Neural cell (in vitro differentiated cells): ENCODE results near the gene DNM1. TPM values are rescaled to one million over a fixed set of nuclear protein-coding genes. Genes with fewer than 3 reads are reported as not detected.

Experiments
- H2AFZ ChIP-seq: fragments of 200-600, 300-800 bp; sonication (generic), shearing (Covaris generic); 2 replicates; pipeline ENCODE4 v1.6.0; 2014; ENCODE audit warnings: low read depth, mild to moderate bottlenecking, antibody characterized with exemption, low read length, moderate library complexity
- H3F3A ChIP-seq: fragments of 200-600 bp; shearing (Covaris generic); 2 replicates; pipeline ENCODE4 v1.6.1; 2016; ENCODE audit warnings: mild to moderate bottlenecking, moderate library complexity, mixed read lengths, antibody characterized with exemption, low read length; ENCODE audit not compliant: insufficient read depth, poor library complexity, severe bottlenecking
- H3K27ac ChIP-seq: fragments of 200-600, 300-800 bp; sonication (generic), shearing (Covaris generic); 2 replicates; pipeline ENCODE4 v1.5.1; 2014; ENCODE audit warnings: mild to moderate bottlenecking, low read length, moderate library complexity
- H3K27me3 ChIP-seq: fragments of 300-800, 200-600 bp; sonication (generic), shearing (Covaris generic); 2 replicates; pipeline ENCODE4 v1.6.0; 2014; ENCODE audit warnings: mild to moderate bottlenecking, low read depth, low read length, moderate library complexity; ENCODE audit not compliant: insufficient read depth
- H3K36me3 ChIP-seq: fragments of 300-800, 200-600 bp; sonication (generic), shearing (Covaris generic); 2 replicates; pipeline ENCODE4 v1.5.1; 2014; ENCODE audit warnings: mild to moderate bottlenecking, antibody characterized with exemption, low read length, moderate library complexity; ENCODE audit not compliant: insufficient read depth
- H3K4me2 ChIP-seq: fragments of 300-800, 200-600 bp; sonication (generic), shearing (Covaris generic); 2 replicates; pipeline ENCODE4 v1.6.0; 2014; ENCODE audit warnings: mild to moderate bottlenecking, low read length
- H3K4me3 ChIP-seq: fragments of 300-800, 200-600 bp; sonication (generic), shearing (Covaris generic); 2 replicates; pipeline ENCODE4 v1.5.1; 2014; ENCODE audit warnings: mild to moderate bottlenecking, low read length, moderate library complexity
- H3K79me2 ChIP-seq: fragments of 200-600 bp; shearing (Covaris generic); replicated peaks from 2 replicates; pipeline ENCODE4 v1.6.0; 2014; ENCODE audit warnings: mild to moderate bottlenecking, low read length, moderate library complexity; ENCODE audit not compliant: insufficient read depth
- H3K9ac ChIP-seq: fragments of 300-800, 200-600 bp; sonication (generic), shearing (Covaris generic); 2 replicates; pipeline ENCODE4 v1.6.1; 2016; ENCODE audit warnings: mild to moderate bottlenecking, low read length, mixed read lengths
- H3K9me2 ChIP-seq: fragments of 200-600 bp; shearing (Covaris generic); 2 replicates; pipeline ENCODE4 v1.6.1; 2016; ENCODE audit warnings: mild to moderate bottlenecking, low read length, mixed read lengths; ENCODE audit not compliant: insufficient read depth
- H3K9me3 ChIP-seq: fragments of 200-600, 300-800 bp; sonication (generic), shearing (Covaris generic); 2 replicates; pipeline ENCODE4 v1.6.1; 2016; ENCODE audit warnings: mild to moderate bottlenecking, mixed run types, low read length, moderate library complexity, mixed read lengths
- H4K20me1 ChIP-seq: fragments of 200-600 bp; shearing (Covaris generic); 2 replicates; pipeline ENCODE4 v1.6.1; 2016; ENCODE audit warnings: mild to moderate bottlenecking, mixed run types; ENCODE audit not compliant: insufficient read depth
- CTCF ChIP-seq: fragments of 450-650 bp; IDR thresholded peaks from 2 replicates; pipeline ENCODE4 v1.5.1; 2014; ENCODE audit warnings: antibody characterized with exemption, mild to moderate bottlenecking, moderate library complexity; ENCODE audit not compliant: poor library complexity, severe bottlenecking
- EP300 ChIP-seq: fragments of 450-650 bp; conservative IDR thresholded peaks from 2 replicates; pipeline ENCODE4 v1.6.1; 2014; ENCODE audit warnings: antibody characterized with exemption, mild to moderate bottlenecking, moderate library complexity; ENCODE audit not compliant: poor library complexity, severe bottlenecking
- EZH2 ChIP-seq: fragments of 200-600, 300-800 bp; shearing (Covaris generic), sonication (generic); IDR thresholded peaks from 2 replicates; pipeline ENCODE4 v1.6.1; 2014; ENCODE audit warnings: antibody characterized with exemption, low read length, borderline replicate concordance, mild to moderate bottlenecking; ENCODE audit not compliant: insufficient read depth, poor library complexity, severe bottlenecking
- MXI1 ChIP-seq: fragments of 450-650 bp; conservative IDR thresholded peaks from 2 replicates; pipeline ENCODE4 v1.6.1; 2014; ENCODE audit warnings: antibody characterized with exemption, mild to moderate bottlenecking; ENCODE audit not compliant: poor library complexity, severe bottlenecking
- POLR2AphosphoS5 ChIP-seq: IDR thresholded peaks from 2 replicates; pipeline ENCODE4 v1.6.1; 2012
- RAD21 ChIP-seq: fragments of 450-650 bp; conservative IDR thresholded peaks from 2 replicates; pipeline ENCODE4 v1.6.1; 2014; ENCODE audit warnings: antibody characterized with exemption, mild to moderate bottlenecking, moderate library complexity
- REST ChIP-seq: IDR thresholded peaks from 2 replicates; pipeline ENCODE4 v1.6.1; 2012; ENCODE audit warnings: borderline replicate concordance
- SMC3 ChIP-seq: fragments of 450-650 bp; conservative IDR thresholded peaks from 2 replicates; pipeline ENCODE4 v1.6.1; 2014; ENCODE audit warnings: antibody characterized with exemption, mild to moderate bottlenecking, moderate library complexity; ENCODE audit not compliant: poor library complexity
- TAF1 ChIP-seq: IDR thresholded peaks from 2 replicates; pipeline ENCODE4 v1.6.1; 2012; ENCODE audit warnings: low read depth
- polyA plus RNA-seq: library from polyadenylated mRNA; depleted of rRNA; stranded (reverse); fragments of >200 nt; gene quantifications from 2 replicates; pipeline ENCODE4 v1.2.3, GENCODE V29; 2014

DNM1 gene
- polyA plus RNA-seq, 1 donor from 2014 or later: 104 TPM

GRCh38 chr9:128245421-128246151 lies 42.4 kb downstream of the DNM1 start:
- no peaks in the 10 kb centered on the region for H3K36me3 ChIP-seq
- H3K27me3 ChIP-seq: no peaks in the 10 kb centered on the region
- no peaks in the 10 kb centered on the region for H4K20me1 ChIP-seq
- H3K4me2 ChIP-seq: no peak overlapping the region
- H3K9me2 ChIP-seq: no peaks in the 10 kb centered on the region
- H3K79me2 ChIP-seq: no peaks in the 10 kb centered on the region
- H3K9ac ChIP-seq: no peak overlapping the region
- H3K4me3 ChIP-seq: no peak overlapping the region
- H3K27ac ChIP-seq: no peak overlapping the region
- H2AFZ ChIP-seq: no peak overlapping the region
- H3F3A ChIP-seq: no peaks in the 10 kb centered on the region
- TF ChIP-seq EP300: no peak
- TF ChIP-seq POLR2AphosphoS5: no peak
- no peak for TF ChIP-seq REST
- no peak for TF ChIP-seq MXI1
- TF ChIP-seq TAF1: no peak
- no peak for TF ChIP-seq SMC3
- no peak for TF ChIP-seq RAD21
- H3K9me3 ChIP-seq: no peaks in the 10 kb centered on the region

- H3K4me2 ChIP-seq: no peak overlapping the region
- H3K9me3 ChIP-seq: no peaks in the 10 kb centered on the region
- H4K20me1 ChIP-seq: no peaks in the 10 kb centered on the region
- no peaks in the 10 kb centered on the region for H3K27me3 ChIP-seq
- H3F3A ChIP-seq: no peaks in the 10 kb centered on the region
- H2AFZ ChIP-seq: no peak overlapping the region
- H3K9ac ChIP-seq: no peak overlapping the region
- TF ChIP-seq POLR2AphosphoS5: no peak
- no peak for TF ChIP-seq RAD21
- no peak for TF ChIP-seq SMC3
- no peak for TF ChIP-seq EP300
- TF ChIP-seq MXI1: no peak
- H3K4me3 ChIP-seq: no peak overlapping the region
- H3K79me2 ChIP-seq: no peaks in the 10 kb centered on the region
- no peak overlapping the region for H3K27ac ChIP-seq
- no peaks in the 10 kb centered on the region for H3K9me2 ChIP-seq
- H3K36me3 ChIP-seq: no peaks in the 10 kb centered on the region
These were observed 43.3 kb downstream of the DNM1 start for GRCh38 chr9:128246471-128246870.

GRCh38 chr9:128247226-128247803 lies 44.1 kb downstream of the DNM1 start:
- H3F3A ChIP-seq: no peaks in the 10 kb centered on the region
- no peak overlapping the region for H3K4me3 ChIP-seq
- no peaks in the 10 kb centered on the region for H3K9me3 ChIP-seq
- no peaks in the 10 kb centered on the region for H3K9me2 ChIP-seq
- no peak for TF ChIP-seq POLR2AphosphoS5
- TF ChIP-seq EZH2: no peak
- no peak for TF ChIP-seq RAD21
- no peak for TF ChIP-seq SMC3
- TF ChIP-seq CTCF: no peak
- TF ChIP-seq EP300: no peak
- TF ChIP-seq REST: no peak
- no peak for TF ChIP-seq TAF1
- TF ChIP-seq MXI1: no peak
- H3K4me2 ChIP-seq: no peak overlapping the region
- no peak overlapping the region for H2AFZ ChIP-seq
- H3K27ac ChIP-seq: no peak overlapping the region
- H3K79me2 ChIP-seq: no peaks in the 10 kb centered on the region
- H3K9ac ChIP-seq: no peak overlapping the region
- no peaks in the 10 kb centered on the region for H3K27me3 ChIP-seq
- no peaks in the 10 kb centered on the region for H3K36me3 ChIP-seq
- no peaks in the 10 kb centered on the region for H4K20me1 ChIP-seq
